GM12891 (cell line): ENCODE results near the gene KSR1.

Source experiments
- POLR2A ChIP-seq: IDR thresholded peaks from 2 replicates; pipeline ENCODE4 v1.6.1; 2011; ENCODE audit warnings: low read depth, low read length, control low read depth
- POLR2AphosphoS5 ChIP-seq: IDR thresholded peaks from 2 replicates; pipeline ENCODE4 v1.6.1; 2011; ENCODE audit warnings: low read depth, low read length, control low read depth

DNA sequence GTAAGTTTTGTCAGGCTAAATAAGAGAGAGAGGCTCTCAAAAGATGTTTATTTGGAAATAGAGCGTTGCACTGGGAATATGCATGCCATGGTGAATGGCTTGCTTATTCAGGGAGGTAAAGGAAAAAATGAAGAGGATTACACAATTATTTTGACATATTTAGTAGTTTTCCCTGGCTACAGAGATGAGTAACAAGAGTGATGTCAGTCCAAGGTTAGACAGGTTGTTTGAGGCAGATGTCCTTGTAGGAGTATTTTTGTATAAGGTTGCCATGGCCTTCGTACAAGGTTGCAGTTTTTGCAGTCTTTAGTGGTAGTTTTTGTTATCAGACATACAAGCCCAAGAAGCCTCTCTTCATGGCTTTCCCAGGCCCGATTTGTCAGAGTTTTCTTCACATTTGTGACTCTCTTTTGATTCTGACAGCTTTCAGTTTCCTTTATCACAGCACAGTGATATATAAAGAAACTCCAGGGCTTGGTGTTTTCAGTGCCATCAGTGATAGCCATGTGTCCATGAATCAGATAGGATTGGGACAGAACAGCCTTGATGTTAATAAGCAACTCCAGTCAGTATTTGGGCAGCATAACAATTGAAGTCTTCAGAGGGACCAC is 156.0 kb downstream of the KSR1 start:
- TF ChIP-seq POLR2A, result no peak
- no peak for TF ChIP-seq POLR2AphosphoS5
